Right ventricle myocardium superior (tissue), 1 donor: ENCODE measurements around the gene PTPRK. TPM values are rescaled to one million over a fixed set of nuclear protein-coding genes. Genes with fewer than 3 reads are reported as not detected.

Source experiments
- ATAC-seq: fragments of 200-7000 bp; cut with Tn5 transposase; one replicate; pipeline ENCODE4 v1.9.1; 2020; ENCODE audit warnings: mild to moderate bottlenecking; ENCODE audit not compliant: poor library complexity
- DNase-seq: peaks from one replicate; pipeline ENCODE4 v3.0.0-alpha.2; 2020
- intact Hi-C: fragments of 100-400 bp; cut with DNase I; formaldehyde crosslinking; loops from one replicate; pipeline ENCODE4 v1.11.2; 2022
- total RNA-seq: library from RNA; stranded (reverse); fragmentation: NEBNext Ultra II Directional; extraction: Animal tissue kit (Norgen Biotek cat#: 25700); gene quantifications from one replicate; pipeline ENCODE4 v1.2.1, GENCODE V29; 2021
- donor health status: DM: no; HTN: yes; CAD: no; lungs with severe emphysema.

Gene PTPRK
- total RNA-seq, 1 donor from 2014 or later: 27.9 TPM

- DNase-seq: no peak
- intact Hi-C loops: no loop called here
- no peak for ATAC-seq
These were observed 273.7 kb downstream of the PTPRK start for GRCh38 chr6:128246472-128247260.

- ATAC-seq: no peak
- DNase-seq: no peak
- intact Hi-C loops: no loop called here
These were observed 275.5 kb downstream of the PTPRK start for GRCh38 chr6:128244751-128245405.

- DNase-seq (no peak), ATAC-seq (no peak)
- intact Hi-C loops: no loop called here
These were observed 277.5 kb downstream of the PTPRK start for GRCh38 chr6:128242765-128243403.

GRCh38 chr6:128241216-128241615 is 279.2 kb downstream of the PTPRK start:
- ATAC-seq (no peak), DNase-seq (no peak)
- intact Hi-C loops: no loop called here

GRCh38 chr6:128240024-128240428 is 280.4 kb downstream of the PTPRK start:
- no peak for ATAC-seq
- intact Hi-C loops: no loop called here
- no peak for DNase-seq

GRCh38 chr6:128239146-128239545 is 281.3 kb downstream of the PTPRK start:
- intact Hi-C loops: no loop called here
- DNase-seq (no peak), ATAC-seq (no peak)

- intact Hi-C loops: no loop called here
- no peak for ATAC-seq
These were observed 282.2 kb downstream of the PTPRK start for GRCh38 chr6:128238225-128238624.

GRCh38 chr6:128235556-128235955 is 284.8 kb downstream of the PTPRK start:
- intact Hi-C loops: no loop called here
- ATAC-seq: no peak
- no peak for DNase-seq

More at GRCh38 chr6:128238225-128238624, 282.2 kb downstream of the PTPRK start:
- no peak for DNase-seq

GRCh38 chr6:128233531-128233930 is 286.9 kb downstream of the PTPRK start:
- DNase-seq (no peak), ATAC-seq (no peak)
- intact Hi-C loops: no loop called here

GRCh38 chr6:128230267-128230989 is 290.0 kb downstream of the PTPRK start:
- no peak for ATAC-seq
- intact Hi-C loops: no loop called here
- DNase-seq: no peak

GRCh38 chr6:128225612-128226011 is 294.8 kb downstream of the PTPRK start:
- DNase-seq (no peak), ATAC-seq (no peak)
- intact Hi-C loops: no loop called here

GRCh38 chr6:128216917-128217316 is 303.5 kb downstream of the PTPRK start:
- DNase-seq (no peak), ATAC-seq (no peak)
- intact Hi-C loops: no loop called here

GRCh38 chr6:128209771-128210170 is 310.6 kb downstream of the PTPRK start:
- ATAC-seq: peak; percentile 12
- intact Hi-C loops: no loop called here

GRCh38 chr6:128208851-128209580 is 311.4 kb downstream of the PTPRK start:
- intact Hi-C loops: no loop called here
- ATAC-seq (no peak), DNase-seq (no peak)

More at GRCh38 chr6:128209771-128210170, 310.6 kb downstream of the PTPRK start:
- no peak for DNase-seq

- intact Hi-C loops: no loop called here
- ATAC-seq: no peak
- DNase-seq: no peak
These were observed 312.3 kb downstream of the PTPRK start for GRCh38 chr6:128208078-128208477.

GRCh38 chr6:128206610-128207426 is 313.6 kb downstream of the PTPRK start:
- no peak for ATAC-seq
- intact Hi-C loops: no loop called here
- no peak for DNase-seq

GRCh38 chr6:128204616-128205015 is 315.8 kb downstream of the PTPRK start:
- ATAC-seq: no peak

More at GRCh38 chr6:128204616-128205015, 315.8 kb downstream of the PTPRK start:
- no peak for DNase-seq
- intact Hi-C loops: no loop called here
